Peyer's patch (tissue), 4 donors: Measurements from ENCODE around the gene TAGLN2.

Experiments used
- POLR2A ChIP-seq, 2 donors: fragments of 450-650 bp; IDR thresholded peaks; one replicate each; pipeline ENCODE4 v1.5.1; 2017; ENCODE audit warnings: antibody characterized with exemption in 2 of 2, mild to moderate bottlenecking in 2 of 2, moderate library complexity in 2 of 2
- TF ChIP-seq, protein P1 (sequence below), 6 experiments: fragments of 450-650 bp in 4 of 6; fragments of 200-600 bp in 2 of 6; sonication (generic) in 1 of 6; IDR thresholded peaks; one replicate each; pipeline ENCODE4 v1.5.1; 2017 to 2019; ENCODE audit warnings: antibody characterized with exemption in 6 of 6, mild to moderate bottlenecking in 3 of 6, moderate library complexity in 1 of 6

GRCh38 chr1:159951551-159951950 is 26.2 kb upstream of the TAGLN2 start:
- TF ChIP-seq, protein P1, sequence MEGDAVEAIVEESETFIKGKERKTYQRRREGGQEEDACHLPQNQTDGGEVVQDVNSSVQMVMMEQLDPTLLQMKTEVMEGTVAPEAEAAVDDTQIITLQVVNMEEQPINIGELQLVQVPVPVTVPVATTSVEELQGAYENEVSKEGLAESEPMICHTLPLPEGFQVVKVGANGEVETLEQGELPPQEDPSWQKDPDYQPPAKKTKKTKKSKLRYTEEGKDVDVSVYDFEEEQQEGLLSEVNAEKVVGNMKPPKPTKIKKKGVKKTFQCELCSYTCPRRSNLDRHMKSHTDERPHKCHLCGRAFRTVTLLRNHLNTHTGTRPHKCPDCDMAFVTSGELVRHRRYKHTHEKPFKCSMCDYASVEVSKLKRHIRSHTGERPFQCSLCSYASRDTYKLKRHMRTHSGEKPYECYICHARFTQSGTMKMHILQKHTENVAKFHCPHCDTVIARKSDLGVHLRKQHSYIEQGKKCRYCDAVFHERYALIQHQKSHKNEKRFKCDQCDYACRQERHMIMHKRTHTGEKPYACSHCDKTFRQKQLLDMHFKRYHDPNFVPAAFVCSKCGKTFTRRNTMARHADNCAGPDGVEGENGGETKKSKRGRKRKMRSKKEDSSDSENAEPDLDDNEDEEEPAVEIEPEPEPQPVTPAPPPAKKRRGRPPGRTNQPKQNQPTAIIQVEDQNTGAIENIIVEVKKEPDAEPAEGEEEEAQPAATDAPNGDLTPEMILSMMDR (IDR thresholded peaks at IDR 0.05): no peak
- no peak for TF ChIP-seq POLR2A (IDR thresholded peaks at IDR 0.05)
